GM23338 (cell line): ENCODE data around the gene PSMB3. TPM values are rescaled to one million over a fixed set of nuclear protein-coding genes. Genes with fewer than 3 reads are reported as not detected.
A peak's percentile ranks its signal among the peaks of the same experiment; 100 is the strongest.

Experiments used
- ATAC-seq: fragments of 200-7000 bp; cut with Tn5 transposase; 3 replicates; pipeline ENCODE4 v1.9.1; 2020
- DNase-seq: peaks from one replicate; pipeline ENCODE4 v3.0.0-alpha.2; 2015; ENCODE audit warnings: low spot score
- H2AFZ ChIP-seq: fragments of 200-600 bp; sonication (generic); 2 replicates; pipeline ENCODE4 v1.8.0; 2016; ENCODE audit warnings: antibody characterized with exemption, mild to moderate bottlenecking, moderate library complexity
- H3F3A ChIP-seq: fragments of 200-600 bp; sonication (generic); replicated peaks from 2 replicates; pipeline ENCODE4 v1.8.0; 2017; ENCODE audit warnings: antibody characterized with exemption, mixed run types, low read depth
- H3K27ac ChIP-seq: fragments of 200-600 bp; sonication (generic); 2 replicates; pipeline ENCODE4 v1.6.1; 2016; ENCODE audit warnings: low read depth
- H3K27me3 ChIP-seq: fragments of 200-600 bp; sonication (generic); 2 replicates; pipeline ENCODE4 v1.8.0; 2016; ENCODE audit warnings: mild to moderate bottlenecking, mixed run types, moderate library complexity; ENCODE audit not compliant: insufficient read depth
- H3K36me3 ChIP-seq: fragments of 200-600 bp; sonication (generic); 2 replicates; pipeline ENCODE4 v1.8.0; 2016; ENCODE audit warnings: mild to moderate bottlenecking; ENCODE audit not compliant: insufficient read depth
- H3K4me1 ChIP-seq: fragments of 200-600 bp; sonication (generic); 2 replicates; pipeline ENCODE4 v1.8.0; 2016; ENCODE audit warnings: mild to moderate bottlenecking, moderate library complexity; ENCODE audit not compliant: insufficient read depth
- H3K4me2 ChIP-seq: fragments of 200-600 bp; sonication (generic); 2 replicates; pipeline ENCODE4 v1.7.1; 2017; ENCODE audit warnings: mixed run types
- H3K4me3 ChIP-seq: fragments of 200-600 bp; sonication (generic); 2 replicates; pipeline ENCODE4 v1.6.1; 2016; ENCODE audit warnings: mixed run types
- H3K79me2 ChIP-seq: fragments of 200-600 bp; sonication (generic); replicated peaks from 2 replicates; pipeline ENCODE4 v1.8.0; 2017; ENCODE audit warnings: mild to moderate bottlenecking; ENCODE audit not compliant: insufficient read depth
- H3K9me2 ChIP-seq: fragments of 200-600 bp; sonication (generic); 2 replicates; pipeline ENCODE4 v1.8.0; 2017; ENCODE audit not compliant: insufficient read depth
- H4K20me1 ChIP-seq: fragments of 200-600 bp; sonication (generic); replicated peaks from 2 replicates; pipeline ENCODE4 v1.8.0; 2017; ENCODE audit warnings: mild to moderate bottlenecking; ENCODE audit not compliant: insufficient read depth
- H3K27ac Mint-ChIP-seq: 2 replicates; pipeline ENCODE4 v1.8.0; 2020; ENCODE audit warnings: inconsistent platforms, mild to moderate bottlenecking, moderate library complexity, mixed read lengths
- H3K27me3 Mint-ChIP-seq: 3 replicates; pipeline ENCODE4 v1.8.0; 2022; ENCODE audit warnings: low read depth, mild to moderate bottlenecking, moderate library complexity, mixed read lengths, inconsistent platforms; ENCODE audit not compliant: insufficient read depth, poor library complexity
- H3K36me3 Mint-ChIP-seq: 3 replicates; pipeline ENCODE4 v1.8.0; 2021; ENCODE audit warnings: low read depth, mild to moderate bottlenecking, inconsistent platforms, moderate library complexity, mixed read lengths
- H3K4me1 Mint-ChIP-seq: 3 replicates; pipeline ENCODE4 v1.8.0; 2020; ENCODE audit warnings: mild to moderate bottlenecking, inconsistent platforms, mixed read lengths
- H3K4me3 Mint-ChIP-seq: 3 replicates; pipeline ENCODE4 v1.8.0; 2021; ENCODE audit warnings: moderate library complexity, mild to moderate bottlenecking, inconsistent platforms, mixed read lengths
- H3K9me3 Mint-ChIP-seq: 3 replicates; pipeline ENCODE4 v1.8.0; 2020; ENCODE audit warnings: moderate library complexity, mild to moderate bottlenecking, inconsistent platforms, mixed read lengths
- CREB1 ChIP-seq: fragments of 250-450 bp; sonication (Bioruptor Pico); IDR thresholded peaks from 2 replicates; pipeline ENCODE4 v1.5.0; 2020; ENCODE audit warnings: low read depth, mild to moderate bottlenecking, moderate library complexity
- ETS1 ChIP-seq: IDR thresholded peaks from 2 replicates; pipeline ENCODE4 v1.6.1; 2016; ENCODE audit warnings: antibody characterized with exemption
- EZH2 ChIP-seq: fragments of 200-600 bp; sonication (generic); IDR thresholded peaks from one replicate; pipeline ENCODE4 v1.8.0; 2017; ENCODE audit warnings: antibody characterized with exemption, mild to moderate bottlenecking, low read depth; ENCODE audit not compliant: unreplicated experiment
- EZH2phosphoT487 ChIP-seq: fragments of 200-600 bp; sonication (generic); IDR thresholded peaks from one replicate; pipeline ENCODE4 v1.8.1; 2018; ENCODE audit warnings: antibody characterized with exemption; ENCODE audit not compliant: unreplicated experiment
- JUNB ChIP-seq: IDR thresholded peaks from one replicate; pipeline ENCODE4 v1.6.1; 2016; ENCODE audit warnings: antibody characterized with exemption; ENCODE audit not compliant: unreplicated experiment
- NANOG ChIP-seq: IDR thresholded peaks from 2 replicates; pipeline ENCODE4 v1.6.1; 2016; ENCODE audit warnings: antibody characterized with exemption, borderline replicate concordance
- POLR2AphosphoS5 ChIP-seq: IDR thresholded peaks from 2 replicates; pipeline ENCODE4 v1.6.1; 2016; ENCODE audit warnings: antibody characterized with exemption, low read depth
- STAT1 ChIP-seq: IDR thresholded peaks from one replicate; pipeline ENCODE4 v1.6.1; 2016; ENCODE audit warnings: antibody characterized with exemption; ENCODE audit not compliant: unreplicated experiment
- ZNF114 ChIP-seq: fragments of 250-450 bp; sonication (Bioruptor Pico); IDR thresholded peaks from 2 replicates; pipeline ENCODE4 v1.5.0; 2020; ENCODE audit warnings: mild to moderate bottlenecking, moderate library complexity
- ZNF331 ChIP-seq: fragments of 250-450 bp; sonication (Bioruptor Pico); IDR thresholded peaks from 2 replicates; pipeline ENCODE4 v1.5.0; 2020; ENCODE audit warnings: low read depth, mild to moderate bottlenecking, moderate library complexity
- polyA plus RNA-seq: library from polyadenylated mRNA; unstranded; fragments of >200 nt; fragmentation: Nextera tagmentation; extraction: Ambion mirVana; gene quantifications from 2 replicates; pipeline ENCODE4 v1.2.1, GENCODE V29; 2016
- total RNA-seq: library from RNA; depleted of rRNA; stranded (reverse); fragments of >200 nt; shearing (Covaris generic); gene quantifications from 2 replicates; pipeline ENCODE4 v1.2.3, GENCODE V29; 2014
- TF ChIP-seq, protein P1 (sequence below): fragments of 250-450 bp; sonication (Bioruptor Pico); IDR thresholded peaks from 2 replicates; pipeline ENCODE4 v1.5.0; 2020; ENCODE audit warnings: mild to moderate bottlenecking, moderate library complexity
- TF ChIP-seq, protein P2 (sequence below), 2 experiments: fragments of 200-600 bp in 1 of 2; sonication (generic) in 1 of 2; conservative IDR thresholded peaks; 2 replicates each; pipeline versions ENCODE4 v1.5.1 to v1.6.1; 2016 to 2017; ENCODE audit warnings: antibody characterized with exemption in 2 of 2, low read depth in 2 of 2, mild to moderate bottlenecking in 2 of 2, moderate library complexity in 1 of 2
- TF ChIP-seq, protein P3 (sequence below): IDR thresholded peaks from one replicate; pipeline ENCODE4 v1.6.1; 2018; ENCODE audit warnings: antibody characterized with exemption; ENCODE audit not compliant: unreplicated experiment

The PSMB3 gene
- total and polyA plus RNA-seq, 2 experiments from 2014 or later: 250 to 523 TPM

- peaks cover 3% of the 10 kb centered on the region; the same call in 1 of the 2 replicates for H3F3A ChIP-seq
- Mint-ChIP-seq H3K9me3 (no peaks in the 10 kb centered on the region; the same call in 1 of the 3 replicates), H3K27ac (peak overlapping the region; percentile 22), H3K36me3 (peaks cover 19% of the 10 kb centered on the region), H3K4me3 (peak overlapping the region; percentile 97), H3K27me3 (peaks cover 41% of the 10 kb centered on the region), H3K4me1 (peaks cover 55% of the 10 kb centered on the region)
- H3K4me2 ChIP-seq: peak overlapping the region; percentile 84
- no peaks in the 10 kb centered on the region for H3K9me2 ChIP-seq
- ATAC-seq (no peak), DNase-seq (peak; percentile 65)
- H2AFZ ChIP-seq: no peak overlapping the region
- H3K79me2 ChIP-seq: peaks cover 67% of the 10 kb centered on the region
- H3K4me1 ChIP-seq: peaks cover 49% of the 10 kb centered on the region
- TF ChIP-seq EZH2: no peak
- TF ChIP-seq, protein P1, sequence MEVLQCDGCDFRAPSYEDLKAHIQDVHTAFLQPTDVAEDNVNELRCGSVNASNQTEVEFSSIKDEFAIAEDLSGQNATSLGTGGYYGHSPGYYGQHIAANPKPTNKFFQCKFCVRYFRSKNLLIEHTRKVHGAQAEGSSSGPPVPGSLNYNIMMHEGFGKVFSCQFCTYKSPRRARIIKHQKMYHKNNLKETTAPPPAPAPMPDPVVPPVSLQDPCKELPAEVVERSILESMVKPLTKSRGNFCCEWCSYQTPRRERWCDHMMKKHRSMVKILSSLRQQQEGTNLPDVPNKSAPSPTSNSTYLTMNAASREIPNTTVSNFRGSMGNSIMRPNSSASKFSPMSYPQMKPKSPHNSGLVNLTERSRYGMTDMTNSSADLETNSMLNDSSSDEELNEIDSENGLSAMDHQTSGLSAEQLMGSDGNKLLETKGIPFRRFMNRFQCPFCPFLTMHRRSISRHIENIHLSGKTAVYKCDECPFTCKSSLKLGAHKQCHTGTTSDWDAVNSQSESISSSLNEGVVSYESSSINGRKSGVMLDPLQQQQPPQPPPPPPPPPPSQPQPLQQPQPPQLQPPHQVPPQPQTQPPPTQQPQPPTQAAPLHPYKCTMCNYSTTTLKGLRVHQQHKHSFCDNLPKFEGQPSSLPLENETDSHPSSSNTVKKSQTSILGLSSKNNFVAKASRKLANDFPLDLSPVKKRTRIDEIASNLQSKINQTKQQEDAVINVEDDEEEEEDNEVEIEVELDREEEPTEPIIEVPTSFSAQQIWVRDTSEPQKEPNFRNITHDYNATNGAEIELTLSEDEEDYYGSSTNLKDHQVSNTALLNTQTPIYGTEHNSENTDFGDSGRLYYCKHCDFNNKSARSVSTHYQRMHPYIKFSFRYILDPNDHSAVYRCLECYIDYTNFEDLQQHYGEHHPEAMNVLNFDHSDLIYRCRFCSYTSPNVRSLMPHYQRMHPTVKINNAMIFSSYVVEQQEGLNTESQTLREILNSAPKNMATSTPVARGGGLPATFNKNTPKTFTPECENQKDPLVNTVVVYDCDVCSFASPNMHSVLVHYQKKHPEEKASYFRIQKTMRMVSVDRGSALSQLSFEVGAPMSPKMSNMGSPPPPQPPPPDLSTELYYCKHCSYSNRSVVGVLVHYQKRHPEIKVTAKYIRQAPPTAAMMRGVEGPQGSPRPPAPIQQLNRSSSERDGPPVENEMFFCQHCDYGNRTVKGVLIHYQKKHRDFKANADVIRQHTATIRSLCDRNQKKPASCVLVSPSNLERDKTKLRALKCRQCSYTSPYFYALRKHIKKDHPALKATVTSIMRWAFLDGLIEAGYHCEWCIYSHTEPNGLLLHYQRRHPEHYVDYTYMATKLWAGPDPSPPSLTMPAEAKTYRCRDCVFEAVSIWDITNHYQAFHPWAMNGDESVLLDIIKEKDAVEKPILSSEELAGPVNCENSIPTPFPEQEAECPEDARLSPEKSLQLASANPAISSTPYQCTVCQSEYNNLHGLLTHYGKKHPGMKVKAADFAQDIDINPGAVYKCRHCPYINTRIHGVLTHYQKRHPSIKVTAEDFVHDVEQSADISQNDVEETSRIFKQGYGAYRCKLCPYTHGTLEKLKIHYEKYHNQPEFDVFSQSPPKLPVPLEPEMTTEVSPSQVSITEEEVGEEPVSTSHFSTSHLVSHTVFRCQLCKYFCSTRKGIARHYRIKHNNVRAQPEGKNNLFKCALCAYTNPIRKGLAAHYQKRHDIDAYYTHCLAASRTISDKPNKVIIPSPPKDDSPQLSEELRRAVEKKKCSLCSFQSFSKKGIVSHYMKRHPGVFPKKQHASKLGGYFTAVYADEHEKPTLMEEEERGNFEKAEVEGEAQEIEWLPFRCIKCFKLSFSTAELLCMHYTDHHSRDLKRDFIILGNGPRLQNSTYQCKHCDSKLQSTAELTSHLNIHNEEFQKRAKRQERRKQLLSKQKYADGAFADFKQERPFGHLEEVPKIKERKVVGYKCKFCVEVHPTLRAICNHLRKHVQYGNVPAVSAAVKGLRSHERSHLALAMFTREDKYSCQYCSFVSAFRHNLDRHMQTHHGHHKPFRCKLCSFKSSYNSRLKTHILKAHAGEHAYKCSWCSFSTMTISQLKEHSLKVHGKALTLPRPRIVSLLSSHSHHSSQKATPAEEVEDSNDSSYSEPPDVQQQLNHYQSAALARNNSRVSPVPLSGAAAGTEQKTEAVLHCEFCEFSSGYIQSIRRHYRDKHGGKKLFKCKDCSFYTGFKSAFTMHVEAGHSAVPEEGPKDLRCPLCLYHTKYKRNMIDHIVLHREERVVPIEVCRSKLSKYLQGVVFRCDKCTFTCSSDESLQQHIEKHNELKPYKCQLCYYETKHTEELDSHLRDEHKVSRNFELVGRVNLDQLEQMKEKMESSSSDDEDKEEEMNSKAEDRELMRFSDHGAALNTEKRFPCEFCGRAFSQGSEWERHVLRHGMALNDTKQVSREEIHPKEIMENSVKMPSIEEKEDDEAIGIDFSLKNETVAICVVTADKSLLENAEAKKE (CRISPR knock-in tag): no peak
- no peak for TF ChIP-seq ETS1
- TF ChIP-seq, protein P2, sequence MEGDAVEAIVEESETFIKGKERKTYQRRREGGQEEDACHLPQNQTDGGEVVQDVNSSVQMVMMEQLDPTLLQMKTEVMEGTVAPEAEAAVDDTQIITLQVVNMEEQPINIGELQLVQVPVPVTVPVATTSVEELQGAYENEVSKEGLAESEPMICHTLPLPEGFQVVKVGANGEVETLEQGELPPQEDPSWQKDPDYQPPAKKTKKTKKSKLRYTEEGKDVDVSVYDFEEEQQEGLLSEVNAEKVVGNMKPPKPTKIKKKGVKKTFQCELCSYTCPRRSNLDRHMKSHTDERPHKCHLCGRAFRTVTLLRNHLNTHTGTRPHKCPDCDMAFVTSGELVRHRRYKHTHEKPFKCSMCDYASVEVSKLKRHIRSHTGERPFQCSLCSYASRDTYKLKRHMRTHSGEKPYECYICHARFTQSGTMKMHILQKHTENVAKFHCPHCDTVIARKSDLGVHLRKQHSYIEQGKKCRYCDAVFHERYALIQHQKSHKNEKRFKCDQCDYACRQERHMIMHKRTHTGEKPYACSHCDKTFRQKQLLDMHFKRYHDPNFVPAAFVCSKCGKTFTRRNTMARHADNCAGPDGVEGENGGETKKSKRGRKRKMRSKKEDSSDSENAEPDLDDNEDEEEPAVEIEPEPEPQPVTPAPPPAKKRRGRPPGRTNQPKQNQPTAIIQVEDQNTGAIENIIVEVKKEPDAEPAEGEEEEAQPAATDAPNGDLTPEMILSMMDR (conservative IDR thresholded peaks at IDR 0.05; ENCODE audit: low read depth in 2 of 2): no peak
- TF ChIP-seq POLR2AphosphoS5: no peak
- TF ChIP-seq ZNF331 (CRISPR knock-in tag): no peak
- no peak for TF ChIP-seq NANOG
- no peak for TF ChIP-seq STAT1
- TF ChIP-seq CREB1 (CRISPR knock-in tag): no peak
- no peak for TF ChIP-seq JUNB
- TF ChIP-seq EZH2phosphoT487: no peak
- TF ChIP-seq, protein P3, sequence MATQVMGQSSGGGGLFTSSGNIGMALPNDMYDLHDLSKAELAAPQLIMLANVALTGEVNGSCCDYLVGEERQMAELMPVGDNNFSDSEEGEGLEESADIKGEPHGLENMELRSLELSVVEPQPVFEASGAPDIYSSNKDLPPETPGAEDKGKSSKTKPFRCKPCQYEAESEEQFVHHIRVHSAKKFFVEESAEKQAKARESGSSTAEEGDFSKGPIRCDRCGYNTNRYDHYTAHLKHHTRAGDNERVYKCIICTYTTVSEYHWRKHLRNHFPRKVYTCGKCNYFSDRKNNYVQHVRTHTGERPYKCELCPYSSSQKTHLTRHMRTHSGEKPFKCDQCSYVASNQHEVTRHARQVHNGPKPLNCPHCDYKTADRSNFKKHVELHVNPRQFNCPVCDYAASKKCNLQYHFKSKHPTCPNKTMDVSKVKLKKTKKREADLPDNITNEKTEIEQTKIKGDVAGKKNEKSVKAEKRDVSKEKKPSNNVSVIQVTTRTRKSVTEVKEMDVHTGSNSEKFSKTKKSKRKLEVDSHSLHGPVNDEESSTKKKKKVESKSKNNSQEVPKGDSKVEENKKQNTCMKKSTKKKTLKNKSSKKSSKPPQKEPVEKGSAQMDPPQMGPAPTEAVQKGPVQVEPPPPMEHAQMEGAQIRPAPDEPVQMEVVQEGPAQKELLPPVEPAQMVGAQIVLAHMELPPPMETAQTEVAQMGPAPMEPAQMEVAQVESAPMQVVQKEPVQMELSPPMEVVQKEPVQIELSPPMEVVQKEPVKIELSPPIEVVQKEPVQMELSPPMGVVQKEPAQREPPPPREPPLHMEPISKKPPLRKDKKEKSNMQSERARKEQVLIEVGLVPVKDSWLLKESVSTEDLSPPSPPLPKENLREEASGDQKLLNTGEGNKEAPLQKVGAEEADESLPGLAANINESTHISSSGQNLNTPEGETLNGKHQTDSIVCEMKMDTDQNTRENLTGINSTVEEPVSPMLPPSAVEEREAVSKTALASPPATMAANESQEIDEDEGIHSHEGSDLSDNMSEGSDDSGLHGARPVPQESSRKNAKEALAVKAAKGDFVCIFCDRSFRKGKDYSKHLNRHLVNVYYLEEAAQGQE: no peak
- no peak for TF ChIP-seq ZNF114 (CRISPR knock-in tag)
- 0 out of 2 replicates have a peak overlapping the region, but pooled peaks have one; percentile 56 for H3K27ac ChIP-seq
- peak overlapping the region; percentile 99 for H3K4me3 ChIP-seq
- no peaks in the 10 kb centered on the region for H3K36me3 ChIP-seq
- H4K20me1 ChIP-seq: peaks cover 49% of the 10 kb centered on the region
- peaks cover 13% of the 10 kb centered on the region for H3K27me3 ChIP-seq
Measured at GRCh38 chr17:38746004-38746848, 6.3 kb upstream of the PSMB3 start.
